Measurements from ENCODE around the gene IL10.

DNA sequence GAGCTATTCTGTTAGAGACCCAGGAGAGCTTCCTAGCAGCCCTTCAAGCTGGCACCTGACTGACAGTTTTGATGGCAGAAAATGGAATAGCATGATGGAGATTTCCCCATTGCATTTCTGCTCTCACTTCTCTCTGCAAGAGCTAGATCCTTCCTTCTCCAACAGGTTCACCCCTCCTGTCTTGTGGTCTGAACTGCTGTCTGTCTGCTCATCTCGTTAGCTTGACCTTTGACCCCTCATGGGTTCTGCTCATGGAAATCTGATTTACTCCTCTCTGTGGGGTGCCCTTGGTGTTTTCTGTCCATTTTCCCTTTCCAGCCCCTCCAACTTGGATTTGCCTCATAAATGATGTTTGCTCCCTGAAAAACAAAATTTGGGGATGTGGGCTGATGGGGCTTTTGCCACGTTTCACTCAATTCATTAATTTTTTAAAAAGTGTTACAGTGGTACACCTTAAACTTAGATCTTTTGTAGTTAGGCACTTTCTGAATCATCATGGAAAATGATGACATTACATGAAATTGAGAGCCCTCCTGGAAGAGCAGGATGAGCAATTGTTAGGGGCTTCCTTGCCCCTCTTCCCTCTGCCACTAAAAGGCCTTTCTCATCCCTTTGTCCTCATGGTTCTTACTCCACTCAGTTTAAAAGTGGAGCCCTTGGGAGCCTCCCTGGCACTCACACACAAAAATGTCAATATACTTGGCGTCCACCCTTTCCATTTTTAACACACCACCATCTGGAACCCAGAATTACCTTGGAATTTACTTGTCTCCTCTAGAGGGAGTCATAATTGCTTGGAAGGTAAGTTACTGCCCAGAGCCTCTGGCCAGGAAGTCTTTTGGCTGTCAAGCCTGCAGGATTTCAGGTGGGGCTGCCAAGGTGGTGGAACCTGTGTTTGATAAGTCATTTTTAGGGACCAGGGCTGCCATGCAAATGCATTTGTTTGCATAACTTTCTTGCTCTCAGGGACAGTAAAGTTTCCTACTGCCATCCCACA lies 33.6 kb downstream of the IL10 start:
- TF ChIP-seq, protein P1, sequence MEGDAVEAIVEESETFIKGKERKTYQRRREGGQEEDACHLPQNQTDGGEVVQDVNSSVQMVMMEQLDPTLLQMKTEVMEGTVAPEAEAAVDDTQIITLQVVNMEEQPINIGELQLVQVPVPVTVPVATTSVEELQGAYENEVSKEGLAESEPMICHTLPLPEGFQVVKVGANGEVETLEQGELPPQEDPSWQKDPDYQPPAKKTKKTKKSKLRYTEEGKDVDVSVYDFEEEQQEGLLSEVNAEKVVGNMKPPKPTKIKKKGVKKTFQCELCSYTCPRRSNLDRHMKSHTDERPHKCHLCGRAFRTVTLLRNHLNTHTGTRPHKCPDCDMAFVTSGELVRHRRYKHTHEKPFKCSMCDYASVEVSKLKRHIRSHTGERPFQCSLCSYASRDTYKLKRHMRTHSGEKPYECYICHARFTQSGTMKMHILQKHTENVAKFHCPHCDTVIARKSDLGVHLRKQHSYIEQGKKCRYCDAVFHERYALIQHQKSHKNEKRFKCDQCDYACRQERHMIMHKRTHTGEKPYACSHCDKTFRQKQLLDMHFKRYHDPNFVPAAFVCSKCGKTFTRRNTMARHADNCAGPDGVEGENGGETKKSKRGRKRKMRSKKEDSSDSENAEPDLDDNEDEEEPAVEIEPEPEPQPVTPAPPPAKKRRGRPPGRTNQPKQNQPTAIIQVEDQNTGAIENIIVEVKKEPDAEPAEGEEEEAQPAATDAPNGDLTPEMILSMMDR (IDR thresholded peaks at IDR 0.05): peak; percentile 52
- no peak for TF ChIP-seq EZH2 (IDR thresholded peaks at IDR 0.05)
- TF ChIP-seq EZH2phosphoT487 (IDR thresholded peaks at IDR 0.05): no peak

Measured in neural progenitor cell (in vitro differentiated cells).